GM13977 (cell line): ENCODE results near the gene FYB1.

Experiments
- DNase-seq: peaks from one replicate; pipeline ENCODE4 v3.0.0; 2012; ENCODE audit warnings: low spot score
- CTCF ChIP-seq: IDR thresholded peaks from 2 replicates; pipeline ENCODE4 v1.5.1; 2012; ENCODE audit warnings: mild to moderate bottlenecking, control low read depth; ENCODE audit not compliant: insufficient read depth; ENCODE audit errors: extremely low read depth, missing control alignments
- in situ Hi-C: fragments of 300-500 bp; cut with MboI; formaldehyde crosslinking; loops from one replicate; pipeline ENCODE4 v1.12.0; 2022; ENCODE audit warnings: low sequenced_read_pairs, low pct_unique_long_range_greater_than_20kb, mixed read lengths, inconsistent platforms; ENCODE audit not compliant: unreplicated experiment

FYB1 gene

DNA sequence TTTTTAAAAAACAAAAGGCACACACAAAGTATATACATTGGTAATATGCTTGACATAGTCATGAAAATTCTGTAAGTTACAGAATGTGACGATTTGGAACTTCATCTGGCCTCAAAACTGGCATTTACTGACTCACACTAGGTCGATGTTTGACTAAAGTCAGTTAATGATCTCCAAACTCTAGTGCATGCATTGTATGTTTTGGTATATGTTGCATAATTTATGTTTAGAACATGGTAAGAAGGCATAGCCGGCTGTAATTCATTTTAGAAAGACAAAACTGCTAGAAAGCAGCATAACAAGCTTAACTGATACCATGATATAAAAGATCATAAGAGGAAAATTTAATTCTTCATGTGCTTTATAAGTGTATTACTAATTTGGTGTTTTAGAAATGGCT is 86.6 kb downstream of the FYB1 start:
- TF ChIP-seq CTCF: no peak
- no peak for DNase-seq
- in situ Hi-C loops: no loop called here

- in situ Hi-C loops: no loop called here
- TF ChIP-seq CTCF: no peak
- no peak for DNase-seq
Measured at GRCh38 chr5:39132128-39132447, 87.3 kb downstream of the FYB1 start.

DNA sequence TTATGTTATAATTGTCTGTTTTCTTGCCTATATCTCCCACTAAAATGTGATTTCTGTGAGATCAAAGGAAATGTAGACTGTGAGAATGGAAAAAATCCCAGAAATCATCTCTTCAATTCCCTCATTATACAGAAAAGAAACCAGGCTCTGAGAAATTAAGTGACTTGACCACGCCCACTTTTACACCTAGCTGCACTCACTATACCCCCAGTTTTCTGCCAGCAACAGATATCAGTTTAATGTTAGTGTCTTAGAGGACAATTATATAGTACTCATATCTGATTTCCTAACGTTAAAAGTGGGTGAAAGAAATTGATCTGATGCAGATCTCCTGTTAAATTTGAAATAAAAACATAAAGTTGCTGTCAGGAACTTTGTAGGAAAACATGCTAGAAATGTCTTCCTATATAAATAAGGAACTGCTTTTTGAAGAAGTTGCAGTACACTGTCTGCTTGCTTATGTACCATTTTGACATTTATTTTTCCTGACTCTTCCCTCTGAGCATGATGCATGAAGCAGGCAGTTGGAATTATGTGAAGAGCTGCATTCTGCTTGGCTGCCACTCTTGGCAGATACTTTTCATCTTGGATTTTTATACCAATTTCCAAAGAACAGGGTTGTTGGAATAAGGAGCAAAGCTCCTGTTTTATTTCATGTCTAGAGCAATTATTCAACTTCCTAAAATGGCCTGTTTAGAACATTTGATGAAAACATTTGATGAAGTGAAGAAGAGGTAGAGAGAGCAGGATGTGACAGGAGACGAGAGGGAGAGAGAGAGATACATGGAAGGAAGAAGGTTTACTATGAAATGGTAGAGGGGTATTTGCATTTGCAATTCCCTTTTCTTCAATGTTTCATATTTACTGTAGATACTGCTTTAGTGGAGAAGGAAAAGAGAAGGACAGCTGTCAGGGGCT is 87.9 kb downstream of the FYB1 start:
- no peak for TF ChIP-seq CTCF
- in situ Hi-C loops: no loop called here

GRCh38 chr5:39130716-39131115 is 88.6 kb downstream of the FYB1 start:
- DNase-seq: no peak
- in situ Hi-C loops: no loop called here
- no peak for TF ChIP-seq CTCF

More for the DNA sequence above, 87.9 kb downstream of the FYB1 start:
- DNase-seq: no peak

DNA sequence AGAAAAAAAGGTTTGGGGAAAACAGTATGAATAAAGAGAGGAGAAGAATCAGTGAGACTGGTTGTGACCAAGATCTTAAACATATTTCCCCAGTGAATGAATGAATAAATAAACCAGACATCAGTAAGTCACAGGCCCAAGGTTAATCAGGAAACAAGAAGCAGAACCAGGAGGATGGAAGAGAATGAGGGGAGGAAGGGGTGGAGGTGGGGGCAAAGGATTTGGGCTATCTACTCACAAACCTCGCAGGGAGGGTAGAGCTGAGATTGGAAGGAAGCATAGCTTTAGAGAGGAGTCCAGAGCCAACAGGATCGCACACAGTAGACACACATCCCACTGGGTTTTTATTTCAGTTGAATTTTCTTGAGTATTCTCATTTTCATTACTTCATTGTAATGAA is 97.4 kb downstream of the FYB1 start:
- no peak for DNase-seq
- in situ Hi-C loops: no loop called here
- no peak for TF ChIP-seq CTCF

DNA sequence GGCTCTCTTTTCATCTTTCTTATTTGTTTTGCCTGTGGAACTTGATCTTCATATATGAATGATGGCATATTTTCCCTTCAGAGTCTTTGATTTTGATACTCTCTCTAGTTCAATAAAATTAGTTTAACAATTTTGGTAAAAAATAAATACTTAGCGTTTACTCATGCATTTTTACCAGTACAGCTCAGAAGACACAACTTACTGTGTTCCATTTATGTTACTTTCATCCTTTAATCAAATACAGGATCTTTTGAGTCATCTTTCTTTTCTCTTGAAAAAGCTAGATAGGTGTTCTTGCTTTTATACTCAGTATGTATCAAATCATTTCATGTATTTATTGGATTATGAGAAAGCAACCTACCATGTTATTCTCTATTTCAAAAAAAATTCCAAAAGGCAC is 98.0 kb downstream of the FYB1 start:
- in situ Hi-C loops: no loop called here
- no peak for TF ChIP-seq CTCF
- DNase-seq: no peak
